GM12892 (cell line): ENCODE results near the gene MGA.

ENCODE experiments used
- POLR2A ChIP-seq: IDR thresholded peaks from 2 replicates; pipeline ENCODE4 v1.6.1; 2011; ENCODE audit warnings: low read depth, low read length, control low read depth
- POLR2AphosphoS5 ChIP-seq: IDR thresholded peaks from 2 replicates; pipeline ENCODE4 v1.6.1; 2011; ENCODE audit warnings: low read depth, low read length, control low read depth

DNA sequence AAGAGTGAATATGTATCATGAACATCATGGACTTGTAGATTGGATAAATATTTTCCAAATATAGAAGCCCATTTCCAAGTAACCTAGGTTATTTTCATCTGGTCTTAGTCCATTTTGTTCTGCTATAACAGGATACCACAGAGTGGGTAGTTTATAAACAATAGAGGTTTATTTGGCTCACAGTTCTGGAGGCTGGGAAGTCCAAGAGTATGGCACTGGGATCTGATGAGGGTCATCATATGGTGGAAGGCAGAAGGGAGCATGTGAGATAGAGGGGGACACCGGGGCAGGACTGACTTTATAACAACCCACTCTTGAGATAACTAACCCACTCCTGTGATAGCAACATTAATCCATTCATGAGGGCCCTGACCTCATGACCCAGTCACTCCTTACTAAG lies 9.4 kb upstream of the MGA start:
- TF ChIP-seq POLR2A (no peak), POLR2AphosphoS5 (no peak)
